ENCODE results near the gene ICAM2.

The ICAM2 gene

DNA sequence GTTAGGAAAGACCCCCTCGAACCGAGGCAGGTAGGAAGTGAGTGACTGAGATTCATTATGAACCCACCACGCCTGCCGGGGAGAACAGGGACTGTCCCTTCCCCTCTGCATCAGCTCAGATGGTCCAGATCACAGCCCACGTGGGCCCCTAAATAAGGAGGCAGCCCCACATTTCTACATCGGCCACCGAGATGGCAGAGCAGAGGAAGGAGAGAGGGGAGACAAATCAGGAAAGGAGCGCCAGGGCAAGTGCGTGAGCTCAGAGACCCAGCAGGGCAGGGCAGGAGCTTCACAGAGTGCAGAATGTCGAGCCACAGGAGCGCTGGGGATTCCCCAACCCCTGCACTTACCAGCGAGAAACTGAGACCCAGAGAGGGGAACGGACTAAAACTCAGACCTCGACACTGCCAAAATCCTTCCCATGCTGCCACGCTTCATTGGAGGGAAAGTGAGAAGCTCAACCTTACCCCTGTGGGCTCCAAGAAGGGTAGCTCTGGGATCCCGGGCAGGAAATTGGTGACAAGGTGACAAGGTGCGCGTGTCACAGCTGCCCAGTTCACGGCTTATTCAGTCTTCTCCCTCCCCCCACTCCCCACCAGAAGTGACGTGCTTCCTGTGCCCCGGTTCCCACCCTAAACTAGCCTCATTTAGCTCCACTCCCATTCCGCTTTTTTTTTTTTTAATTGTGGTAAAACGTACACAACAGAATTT is at the start of gene ICAM2:
ICAM2 (minus strand) TSS at position 578 of the 711 bp plus-strand sequence. CDS start 13,942 bp downstream, outside the sequence.
- no peak for DNase-seq

DNA sequence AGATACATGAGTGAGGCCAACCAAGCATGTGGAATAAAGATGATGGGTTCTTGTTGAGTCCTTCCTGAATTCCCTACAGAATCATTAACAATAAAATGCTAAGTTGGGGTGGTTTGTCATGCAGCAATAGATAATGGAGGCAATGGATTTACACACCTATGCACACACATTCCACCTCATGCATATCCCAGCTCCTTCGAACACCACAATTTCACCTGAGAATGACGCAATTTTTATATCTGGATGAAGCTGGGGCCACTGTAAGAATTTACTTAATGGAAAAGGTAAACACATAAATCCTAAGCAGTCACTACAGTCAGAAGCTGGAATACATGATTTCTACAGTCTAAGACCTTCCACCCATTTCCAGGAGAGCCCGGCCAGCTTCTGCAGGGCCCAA is 49.8 kb upstream of the ICAM2 start:
- DNase-seq = no peak

DNA sequence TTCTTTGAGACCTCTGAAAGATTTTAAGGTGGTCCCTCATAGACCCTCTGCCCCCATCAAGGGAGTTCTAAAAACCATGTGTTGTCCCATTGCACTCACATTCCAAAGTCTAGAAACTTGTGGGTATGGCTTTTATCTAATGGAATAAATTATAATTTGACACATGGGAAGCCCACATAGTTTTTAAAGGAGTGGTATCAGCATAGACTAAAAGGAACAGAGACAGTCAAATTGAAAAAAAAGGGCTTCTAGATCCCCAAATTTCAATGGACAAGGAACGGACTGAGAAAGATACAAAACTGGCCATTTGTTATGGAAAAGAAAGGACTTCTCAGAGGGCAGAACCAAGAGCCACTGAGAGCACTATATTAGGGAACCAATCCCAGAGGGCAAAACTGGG is 48.7 kb upstream of the ICAM2 start:
- no peak for DNase-seq

DNA sequence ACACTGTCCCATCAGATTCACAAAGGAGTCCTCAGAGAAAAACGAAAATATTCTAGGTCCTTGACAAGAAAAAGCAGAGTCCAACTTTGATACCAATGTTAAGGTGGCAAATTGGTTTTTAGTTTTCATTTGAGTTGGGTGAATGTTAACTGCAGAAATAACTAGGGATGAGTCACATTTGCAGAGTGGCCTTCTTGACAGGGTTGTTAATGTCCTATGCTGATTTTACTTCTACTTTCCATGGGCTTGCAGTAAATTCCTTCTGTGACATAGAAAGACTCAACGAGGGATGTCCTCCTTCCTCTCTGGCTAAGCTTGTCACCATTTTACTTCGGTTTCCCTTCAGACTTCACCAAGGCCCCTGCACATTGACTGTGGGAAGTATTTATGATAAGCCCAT is 47.2 kb upstream of the ICAM2 start:
- DNase-seq = no peak

DNA sequence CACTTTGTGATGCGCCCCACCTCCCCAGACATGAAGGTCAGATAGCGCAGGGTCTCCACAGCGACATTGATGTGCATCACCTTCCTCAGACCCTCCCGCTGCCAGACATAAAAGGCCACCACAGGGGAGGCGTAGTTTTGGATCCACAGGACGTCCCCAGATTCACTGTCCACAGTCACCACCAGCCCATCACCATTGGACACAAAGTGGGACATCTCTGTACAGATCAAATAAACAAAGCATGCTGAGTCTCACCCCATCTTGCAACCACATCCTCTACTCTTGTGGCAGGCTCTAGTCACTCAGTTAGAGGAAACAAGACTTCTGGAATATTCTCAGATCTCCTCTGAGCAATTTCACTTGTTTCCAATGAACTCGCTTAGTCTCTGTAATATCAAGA is 46.3 kb upstream of the ICAM2 start:
- DNase-seq = no peak

DNA sequence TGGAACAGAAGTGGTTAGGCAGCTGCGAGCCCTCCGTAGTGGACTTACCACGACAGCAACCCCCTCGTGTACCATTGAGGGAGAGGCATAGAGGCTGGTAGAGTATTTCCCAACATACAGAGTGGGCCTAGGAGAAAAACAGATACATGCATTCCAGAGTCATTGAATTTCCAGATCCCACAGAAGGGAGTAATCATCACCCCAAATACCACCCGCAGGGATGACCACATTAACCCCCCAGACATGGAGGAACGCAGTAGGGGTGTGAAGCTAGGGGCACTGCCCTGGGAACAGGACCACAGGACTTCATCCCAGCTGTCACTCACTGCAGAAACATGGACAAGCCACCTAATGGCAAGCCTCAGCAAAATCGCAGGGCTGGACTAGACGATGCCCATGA is 44.7 kb upstream of the ICAM2 start:
- DNase-seq = no peak

DNA sequence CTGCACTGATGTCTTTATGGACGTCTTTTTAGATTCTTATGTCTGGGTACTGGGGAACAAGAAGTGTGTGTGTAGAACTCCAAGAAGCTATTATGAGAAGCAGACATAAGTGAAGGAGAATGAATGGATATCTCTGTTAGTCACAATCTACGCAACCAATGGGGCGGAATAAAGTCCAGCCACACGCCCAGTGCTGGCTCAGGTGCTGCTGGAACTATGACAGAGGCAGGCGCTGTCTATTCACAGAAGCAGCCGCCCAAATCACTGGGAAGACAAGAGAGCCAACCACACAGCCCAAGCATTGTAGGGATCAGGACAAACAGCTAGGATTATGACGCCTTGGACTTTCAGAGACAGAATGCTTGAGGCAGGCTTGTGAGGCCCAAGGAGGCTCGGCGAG is 43.9 kb upstream of the ICAM2 start:
- DNase-seq = no peak

DNA sequence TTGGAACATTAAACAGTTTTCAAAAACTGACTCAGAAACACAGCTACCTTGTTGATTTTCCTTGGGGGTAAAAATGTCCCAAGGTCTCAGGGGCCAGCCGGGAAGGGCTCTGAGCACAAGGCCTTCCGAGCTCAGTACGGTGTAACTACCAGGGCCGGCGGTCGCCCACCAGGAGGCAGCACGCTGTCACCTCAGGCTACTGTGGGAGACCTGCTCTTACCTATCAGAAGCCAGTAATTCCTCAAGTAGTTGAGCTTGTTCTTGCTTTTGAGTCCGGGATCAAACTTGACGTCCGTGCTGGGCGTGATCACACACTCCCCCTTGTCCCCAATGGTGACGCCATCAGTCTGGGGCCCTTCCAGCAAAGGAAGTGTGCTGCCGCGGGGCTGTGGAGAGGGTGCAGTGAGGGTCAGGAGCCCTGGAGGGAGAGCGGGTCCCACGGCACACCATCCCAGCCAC is 43.4 kb upstream of the ICAM2 start:
- no peak for DNase-seq

DNA sequence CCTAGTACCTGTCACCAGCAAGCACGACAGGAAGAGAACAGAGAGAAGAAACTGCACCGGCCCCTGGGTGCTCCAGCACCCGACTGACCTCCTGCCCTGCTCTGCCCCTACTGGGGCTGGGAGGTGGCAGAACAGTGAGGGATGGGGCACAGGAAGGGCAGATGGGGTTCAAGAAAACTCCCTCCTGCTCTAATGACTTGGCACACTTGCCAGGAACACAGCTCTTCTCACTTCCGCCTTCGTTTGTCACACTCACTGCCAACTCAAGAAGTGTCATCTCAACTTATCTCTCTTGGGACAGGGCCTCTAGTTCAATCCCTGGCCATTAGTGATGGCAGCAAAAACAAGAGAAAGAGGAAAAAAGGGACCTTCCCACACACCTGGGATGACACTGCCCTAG is 42.7 kb upstream of the ICAM2 start:
- DNase-seq = no peak

DNA sequence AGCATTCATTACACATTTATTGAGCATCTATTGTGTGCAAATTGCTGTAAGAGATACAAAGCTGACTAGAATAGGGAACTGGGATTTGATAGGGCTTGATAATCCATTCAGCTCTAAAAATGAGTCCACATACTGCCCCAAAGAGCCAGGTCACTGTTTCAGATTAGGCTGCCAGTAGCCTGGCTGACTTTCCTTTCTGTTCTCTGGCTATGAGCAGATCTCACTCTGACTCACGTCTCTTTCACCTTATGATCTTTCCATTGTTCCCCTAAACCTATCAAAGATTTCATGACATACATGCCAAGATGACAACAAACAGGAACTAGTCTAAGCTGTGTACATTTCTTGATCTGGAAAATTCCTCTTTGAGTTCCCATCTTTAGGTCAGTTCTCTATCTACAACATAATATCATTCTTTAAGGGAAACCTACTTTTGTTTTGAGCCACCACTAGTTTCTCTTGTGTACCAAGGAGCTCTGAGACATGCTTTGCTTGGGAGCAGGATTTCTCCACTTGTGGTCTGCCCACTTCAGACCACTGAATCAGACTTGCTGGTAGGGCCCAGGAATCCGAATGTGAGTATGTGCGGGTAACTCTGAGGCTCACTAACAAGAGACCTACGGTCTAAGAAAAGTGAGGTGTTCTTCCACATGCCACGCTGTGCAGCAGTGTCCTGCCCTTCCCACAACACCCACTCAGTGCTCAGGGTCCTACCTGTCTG is 40.9 kb upstream of the ICAM2 start:
- DNase-seq = no peak

DNA sequence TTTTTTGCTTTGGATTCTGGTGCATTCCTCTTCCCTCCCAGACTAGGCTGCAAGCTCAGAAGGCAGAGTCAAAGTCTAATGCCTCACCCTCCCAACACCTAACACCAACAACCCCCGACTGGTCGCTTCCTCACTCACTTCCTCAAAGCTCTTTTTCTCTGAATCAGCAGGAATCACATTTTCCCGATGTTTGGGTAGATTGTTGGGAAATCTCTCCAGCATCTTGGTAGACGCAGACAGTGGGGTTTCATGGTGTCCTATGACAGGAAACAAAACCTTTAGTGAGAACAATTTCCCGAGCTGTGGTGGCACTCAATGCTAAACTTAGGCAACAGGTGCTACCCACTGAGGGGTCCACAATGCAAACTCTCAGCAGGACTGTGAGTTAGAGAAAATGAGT is 39.9 kb upstream of the ICAM2 start:
- DNase-seq = no peak

DNA sequence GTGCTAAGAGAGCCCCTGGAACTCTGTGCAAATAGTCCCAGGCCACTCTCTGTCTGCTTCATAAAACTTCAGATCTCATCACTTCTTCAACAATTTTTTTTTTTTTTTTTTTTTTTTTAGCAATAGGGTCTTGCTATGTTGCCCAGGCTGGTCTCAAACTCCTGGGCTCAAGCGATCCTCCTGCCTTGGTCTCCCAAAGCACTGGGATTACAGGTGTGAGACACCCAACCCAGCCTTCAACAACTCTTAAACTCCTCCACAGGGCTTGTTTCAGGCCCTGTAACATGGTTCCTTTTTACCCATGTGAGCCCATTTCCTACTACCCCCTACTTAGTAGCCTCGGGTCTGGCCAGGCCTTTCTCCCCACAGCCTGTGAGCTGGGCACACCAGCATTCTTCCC is 39.3 kb upstream of the ICAM2 start:
- DNase-seq = no peak

DNA sequence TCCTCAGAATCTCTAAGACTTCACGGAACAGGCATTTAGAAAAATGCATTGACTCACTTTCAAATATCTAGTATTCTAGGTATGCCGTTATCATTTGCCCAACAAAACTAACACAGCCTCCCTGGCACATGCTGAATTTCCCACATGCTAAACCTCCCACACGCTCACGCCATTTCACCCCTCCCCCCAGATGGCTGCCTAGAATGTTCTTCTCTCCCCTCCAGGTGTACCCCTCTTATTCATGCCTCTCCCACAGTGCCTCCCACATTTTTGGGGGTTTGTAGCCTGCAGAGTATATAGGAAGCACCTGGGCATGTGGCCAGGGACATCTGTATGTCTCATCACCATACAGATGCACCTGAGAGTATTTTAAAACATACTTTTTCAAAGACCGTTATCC is 38.2 kb upstream of the ICAM2 start:
- no peak for DNase-seq

DNA sequence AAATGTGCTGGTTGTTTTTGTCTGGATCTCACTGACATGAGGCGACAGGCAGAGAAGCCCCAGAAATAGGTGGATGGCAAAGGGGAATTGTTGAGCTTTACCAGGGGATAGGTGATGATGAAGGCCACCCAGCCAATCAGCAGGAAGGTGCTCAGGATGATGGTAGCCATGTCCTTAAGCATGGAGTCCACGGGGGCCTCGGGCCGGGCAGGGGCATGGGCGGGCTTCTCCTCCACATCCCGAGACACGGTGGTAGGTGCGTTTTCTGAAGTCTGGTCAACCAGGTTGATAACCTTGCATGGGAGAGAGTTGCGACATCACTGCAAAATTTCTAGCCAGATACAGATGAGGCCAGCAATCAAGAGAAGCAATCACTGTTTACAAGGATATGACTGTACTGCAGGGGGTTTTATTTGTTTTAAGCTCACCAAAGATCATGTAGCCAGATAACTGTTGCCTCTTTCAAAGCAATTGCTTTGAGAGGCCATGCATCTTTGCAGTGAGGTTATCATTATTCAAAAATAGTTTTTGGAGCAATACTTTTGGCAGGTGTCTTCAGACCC is 37.3 kb upstream of the ICAM2 start:
- DNase-seq = no peak

DNA sequence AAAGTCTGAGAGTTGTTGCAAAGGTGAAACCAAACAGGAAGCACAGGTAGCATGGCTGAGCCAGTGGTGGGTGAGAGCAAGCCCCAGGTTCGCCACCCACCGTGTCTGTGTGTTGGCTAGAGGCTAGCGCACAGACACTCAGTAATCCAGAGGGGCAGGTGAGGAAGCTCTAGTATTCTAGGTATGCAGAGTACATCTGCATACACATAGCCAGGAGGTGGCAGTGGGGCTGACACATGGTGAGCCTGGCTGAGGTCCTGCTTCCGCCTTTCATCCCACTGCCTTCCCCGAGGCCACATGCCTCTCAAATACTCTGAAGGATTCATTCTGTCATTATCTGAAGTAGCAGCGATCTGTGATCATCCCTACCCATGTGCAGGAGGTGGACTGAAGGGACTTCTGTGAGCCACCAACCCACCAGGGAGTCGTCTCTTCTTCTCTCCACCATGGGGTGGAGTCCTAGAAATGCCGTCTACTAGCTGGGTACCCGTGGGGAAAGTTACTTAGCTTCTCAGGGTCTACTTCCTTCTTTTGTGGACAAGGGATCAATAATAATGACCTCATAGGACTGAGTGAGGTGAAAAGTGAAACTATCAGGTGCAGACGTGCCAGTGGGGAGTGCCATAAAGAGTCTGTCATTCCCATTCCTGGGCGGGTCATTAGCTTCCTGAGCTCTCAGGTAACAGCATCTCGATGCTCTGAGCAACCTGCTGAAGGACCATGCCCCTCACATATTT is 36.0 kb upstream of the ICAM2 start:
- DNase-seq = no peak

DNA sequence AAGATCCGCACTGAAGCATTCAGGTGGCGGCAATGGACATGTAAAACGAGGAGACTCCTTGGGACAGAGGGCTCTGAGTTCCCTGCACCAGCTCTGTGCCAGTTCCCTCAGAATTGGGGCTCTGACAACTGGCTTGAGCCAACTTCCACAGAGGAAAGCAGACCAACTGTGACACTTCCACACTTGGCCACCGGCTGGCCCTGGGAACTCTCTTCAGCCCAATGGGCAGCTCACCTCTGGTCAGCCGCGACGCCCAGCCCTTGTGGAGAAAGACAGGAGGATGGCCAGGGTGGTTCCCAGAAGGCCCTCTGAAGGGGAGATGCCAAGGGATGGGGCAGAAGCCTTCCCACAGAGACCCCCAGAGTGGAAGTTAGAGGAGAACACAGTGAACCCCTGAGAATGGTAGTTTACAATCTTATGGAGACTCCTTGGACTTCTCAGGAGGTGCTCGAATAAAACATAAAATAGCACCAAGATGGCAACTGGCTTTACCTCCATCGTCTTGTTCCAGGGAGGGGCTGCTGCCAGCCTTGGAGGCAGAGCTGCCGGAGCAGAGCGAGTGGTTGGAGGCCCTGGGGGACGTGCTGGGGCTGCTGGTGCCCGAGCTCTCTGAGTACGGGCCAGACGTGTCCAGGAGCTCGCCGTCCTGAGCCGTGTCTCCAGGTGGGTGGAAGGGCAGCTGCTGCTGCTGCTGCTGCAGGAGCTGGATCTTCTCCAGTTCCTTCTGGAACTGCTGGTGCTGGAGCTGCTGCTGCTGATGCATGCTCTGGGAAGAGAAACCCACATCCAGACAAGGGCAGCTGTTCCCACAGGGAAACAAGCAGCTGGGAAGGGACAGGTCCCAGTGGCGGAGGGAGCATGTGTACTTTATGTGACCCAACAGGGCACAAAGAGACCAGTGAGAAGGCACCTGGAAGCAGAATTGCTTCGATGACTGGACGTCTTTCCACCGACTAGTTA is 35.0 kb upstream of the ICAM2 start:
- no peak for DNase-seq

DNA sequence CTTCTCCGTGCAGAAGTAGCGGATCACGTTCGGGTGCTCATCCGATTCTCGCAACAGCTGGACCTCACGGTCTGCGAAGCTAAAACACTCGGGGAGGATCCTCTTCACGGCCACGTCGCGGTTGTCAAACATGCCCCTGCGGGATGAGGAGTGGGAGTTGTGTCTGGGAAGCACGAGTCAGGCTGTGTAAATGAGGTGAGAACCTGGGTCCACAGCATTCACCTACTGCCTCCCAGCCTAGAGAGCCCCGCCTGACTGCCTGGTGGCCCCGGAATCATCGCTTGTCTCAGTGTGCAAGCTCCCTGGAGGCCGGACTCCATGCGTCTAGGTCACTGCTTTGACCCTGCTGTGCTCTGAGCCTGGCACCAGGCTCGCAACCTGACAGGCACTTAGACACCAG is 33.9 kb upstream of the ICAM2 start:
- DNase-seq = no peak

DNA sequence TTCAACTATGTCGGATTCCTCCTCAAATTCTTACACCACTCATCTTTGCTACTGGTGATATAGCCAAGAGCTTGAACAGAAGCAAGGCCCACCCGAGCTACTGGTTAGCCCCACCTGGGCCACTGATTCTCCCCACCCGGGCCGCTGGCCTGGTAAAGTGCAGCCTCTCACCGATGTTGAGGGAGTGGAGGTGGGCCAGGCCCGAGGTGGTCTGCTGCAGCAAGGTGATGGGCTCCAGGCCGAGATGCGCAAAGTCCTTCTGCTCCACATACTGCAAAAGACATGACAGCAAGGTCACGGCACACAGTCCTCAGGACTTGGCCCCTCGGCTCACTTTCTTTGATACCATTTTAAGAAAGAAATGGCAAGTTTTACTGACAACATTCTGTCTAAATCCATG is 32.7 kb upstream of the ICAM2 start:
- no peak for DNase-seq

DNA sequence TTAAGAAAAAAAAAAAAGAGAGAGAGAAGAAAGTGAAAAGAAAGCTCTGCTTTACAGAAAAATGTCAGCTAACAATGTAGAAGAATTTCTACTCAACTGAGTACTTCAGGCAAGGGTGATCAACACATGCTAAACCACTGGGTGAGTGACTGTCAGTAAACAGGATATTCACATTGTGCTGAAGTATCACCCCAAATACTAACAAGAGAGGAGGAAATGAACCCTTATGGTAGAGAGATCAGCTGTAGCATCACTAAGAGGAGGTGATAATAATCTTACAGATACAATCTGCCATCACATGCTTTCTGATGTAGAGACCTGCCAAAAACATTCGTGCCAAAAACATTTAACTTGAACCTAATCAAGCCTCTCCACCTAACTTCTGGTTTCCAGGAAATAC is 30.7 kb upstream of the ICAM2 start:
- no peak for DNase-seq

DNA sequence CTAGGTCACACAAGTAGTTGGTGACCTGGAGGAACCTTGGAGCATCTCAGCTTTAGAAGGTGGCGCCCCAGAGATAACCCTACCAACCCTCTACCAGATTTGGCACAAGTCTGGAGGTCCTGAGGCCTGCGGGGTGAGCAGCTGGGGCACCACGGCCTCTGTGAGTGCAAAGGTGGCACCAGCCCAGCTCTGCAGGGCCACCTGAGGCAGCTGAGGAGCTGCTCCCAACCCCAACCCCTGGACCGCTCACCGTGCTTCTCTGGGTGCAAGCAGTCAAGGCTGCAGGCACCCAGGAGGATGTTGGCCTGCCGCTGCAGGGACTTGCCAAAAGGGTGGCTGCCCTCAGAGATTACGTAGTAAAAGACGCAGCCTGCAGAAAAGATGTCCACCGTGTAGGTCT is 28.4 kb upstream of the ICAM2 start:
- no peak for DNase-seq

DNA sequence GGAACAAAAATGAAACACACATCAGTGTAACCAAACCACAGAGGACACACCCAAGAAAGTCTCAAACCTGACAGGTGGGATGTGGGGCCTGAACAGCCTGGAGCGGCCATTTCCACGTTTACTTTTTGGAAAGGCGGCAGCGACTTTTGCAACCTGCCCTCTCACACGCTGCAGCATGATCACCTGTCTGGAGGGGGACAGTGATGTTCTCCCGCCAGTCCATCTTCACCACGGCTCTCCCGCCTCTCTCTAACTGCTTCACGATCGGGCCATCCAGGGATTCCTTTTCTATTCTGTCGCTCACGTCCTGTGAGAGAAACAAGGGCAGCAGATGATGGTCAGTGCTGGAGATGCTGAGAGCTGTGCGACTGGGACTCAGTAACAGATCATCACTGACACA is 24.7 kb upstream of the ICAM2 start:
- DNase-seq = no peak

DNA sequence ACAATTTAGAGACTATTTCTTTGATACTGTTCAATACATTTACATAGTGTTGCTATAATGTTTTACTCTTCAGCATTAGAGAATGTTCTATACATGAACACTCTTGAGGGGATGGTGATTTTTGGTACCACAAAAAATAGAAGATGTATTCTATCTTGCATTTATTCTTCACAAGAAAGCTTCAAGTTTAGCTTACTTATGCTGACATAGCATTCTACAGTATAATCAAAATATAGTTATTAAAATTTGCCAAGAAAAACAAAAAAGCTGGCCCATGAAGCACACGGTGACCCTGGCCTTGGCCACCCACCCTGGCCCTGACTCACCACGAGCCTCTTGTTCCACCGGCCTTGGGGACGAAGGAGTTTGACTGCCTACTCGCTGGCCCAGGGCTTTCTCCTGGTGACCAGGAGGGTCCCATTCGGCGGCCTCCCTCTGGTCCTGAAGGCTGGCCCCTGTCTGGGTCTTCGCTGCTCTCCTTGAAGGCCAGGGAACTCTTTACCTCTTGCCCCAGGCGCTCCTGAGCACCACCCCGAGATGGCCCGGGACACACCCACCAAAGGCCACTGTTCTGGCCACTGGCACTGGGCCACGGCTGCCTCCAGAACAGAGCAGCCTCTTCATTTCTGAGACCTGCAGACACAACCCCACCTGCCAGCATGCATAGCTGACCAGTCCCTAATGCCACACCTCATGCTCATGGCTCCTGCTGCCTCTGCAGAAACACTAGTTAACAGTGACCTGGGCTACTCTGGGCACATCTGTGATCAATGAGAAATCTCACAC is 22.5 kb upstream of the ICAM2 start:
- no peak for DNase-seq

All from cerebellar nuclear complex (tissue), 1 donor.